Measurements from ENCODE around the gene PLCXD1.
A peak's percentile ranks its signal among the peaks of the same experiment; 100 is the strongest.
"Not testable (repeated sequence)": the region's sequence is repeated elsewhere in the genome, so short reads cannot be mapped to it uniquely, and the experiment has no call there.

PLCXD1 gene

GRCh38 chrX:262381-262909 is 18.7 kb upstream of the PLCXD1 start:
- no peak for DNase-seq (ENCODE audit: low spot score)

GRCh38 chrX:264006-264405 is 17.2 kb upstream of the PLCXD1 start:
- DNase-seq (ENCODE audit: low spot score): not testable (repeated sequence)

GRCh38 chrX:264634-265455 is 16.3 kb upstream of the PLCXD1 start:
- DNase-seq (ENCODE audit: low spot score): no peak

GRCh38 chrX:265502-265901 is 15.7 kb upstream of the PLCXD1 start:
- no peak for DNase-seq (ENCODE audit: low spot score)

- DNase-seq (ENCODE audit: low spot score): no peak
These were observed 13.4 kb upstream of the PLCXD1 start for GRCh38 chrX:267771-268261.

- DNase-seq (ENCODE audit: low spot score): no peak
These were observed 10.3 kb upstream of the PLCXD1 start for GRCh38 chrX:270848-271367.

GRCh38 chrX:274904-275475 is 6.2 kb upstream of the PLCXD1 start:
- peak; percentile 55 for DNase-seq (ENCODE audit: low spot score)

GRCh38 chrX:275476-275966 is 5.7 kb upstream of the PLCXD1 start:
- DNase-seq (ENCODE audit: low spot score): no peak

- DNase-seq (ENCODE audit: low spot score): no peak
These were observed 5.1 kb upstream of the PLCXD1 start for GRCh38 chrX:275967-276580.

GRCh38 chrX:276581-277201 is 4.5 kb upstream of the PLCXD1 start:
- DNase-seq (ENCODE audit: low spot score): no peak

GRCh38 chrX:279757-280604 is 1.2 kb upstream of the PLCXD1 start:
- DNase-seq (ENCODE audit: low spot score): not testable (repeated sequence)

- DNase-seq (ENCODE audit: low spot score): not testable (repeated sequence)
These were observed 459 bp upstream of the PLCXD1 start for GRCh38 chrX:280722-281121.

GRCh38 chrX:282000-282681 is 960 bp downstream of the PLCXD1 start:
- not testable (repeated sequence) for DNase-seq (ENCODE audit: low spot score)

- peak; percentile 93 for DNase-seq (ENCODE audit: low spot score)
These were observed 2.1 kb downstream of the PLCXD1 start for GRCh38 chrX:283115-283845.

GRCh38 chrX:285076-285677 is 4.0 kb downstream of the PLCXD1 start:
- no peak for DNase-seq (ENCODE audit: low spot score)

- DNase-seq (ENCODE audit: low spot score): no peak
These were observed 6.5 kb downstream of the PLCXD1 start for GRCh38 chrX:287670-288069.

GRCh38 chrX:288561-288991 is 7.4 kb downstream of the PLCXD1 start:
- DNase-seq (ENCODE audit: low spot score): no peak

GRCh38 chrX:290476-291166 is 9.4 kb downstream of the PLCXD1 start:
- DNase-seq (ENCODE audit: low spot score): no peak

All from SK-N-DZ (cell line).